ENCODE data around the gene LIN52. TPM values are rescaled to one million over a fixed set of nuclear protein-coding genes. Genes with fewer than 3 reads are reported as not detected.
A peak's percentile ranks its signal among the peaks of the same experiment; 100 is the strongest.

LIN52 gene
- 10 to 100 TPM; 16.6 to 19.4 (median 19.4) TPM for polyA plus RNA-seq (ENCODE audit: insufficient read length in 4 of 4)

GRCh38 chr14:74084277-74085046, at the start of gene LIN52, which contains the start of gene ALDH6A1:
Gene LIN52, plus strand, starts transcription at chr14:74084956. Its CDS starts 19 bp downstream, at chr14:74084975.
Gene ALDH6A1, minus strand, starts transcription at chr14:74084453. Its CDS starts 59 bp downstream, at chr14:74084394.
- peak; percentile 99 to 100 (median 100) for DNase-seq (ENCODE audit: low read depth in 4 of 4, low spot score in 3 of 4)

- DNase-seq (ENCODE audit: low read depth in 4 of 4, low spot score in 3 of 4): no peak
Observed at GRCh38 chr14:74035556-74035955, 49.2 kb upstream of the LIN52 start.

- DNase-seq (ENCODE audit: low read depth in 4 of 4, low spot score in 3 of 4): peak; percentile 33 to 47 (median 40)
Observed at GRCh38 chr14:74038020-74038859, 46.5 kb upstream of the LIN52 start.

GRCh38 chr14:74042296-74042695, 42.5 kb upstream of the LIN52 start:
- DNase-seq (ENCODE audit: low read depth in 4 of 4, low spot score in 3 of 4): no peak

- DNase-seq (ENCODE audit: low read depth in 4 of 4, low spot score in 3 of 4): no peak
Observed at GRCh38 chr14:74045522-74045921, 39.2 kb upstream of the LIN52 start.

GRCh38 chr14:74048281-74048680, 36.5 kb upstream of the LIN52 start:
- no peak for DNase-seq (ENCODE audit: low read depth in 4 of 4, low spot score in 3 of 4)

- DNase-seq (ENCODE audit: low read depth in 4 of 4, low spot score in 3 of 4): no peak
Observed at GRCh38 chr14:74049876-74050495, 34.8 kb upstream of the LIN52 start.

GRCh38 chr14:74062809-74063150, 22.0 kb upstream of the LIN52 start:
- no peak for DNase-seq (ENCODE audit: low read depth in 4 of 4, low spot score in 3 of 4)

- DNase-seq (ENCODE audit: low read depth in 4 of 4, low spot score in 3 of 4): no peak
Observed at GRCh38 chr14:74064426-74064825, 20.3 kb upstream of the LIN52 start.

- DNase-seq (ENCODE audit: low read depth in 4 of 4, low spot score in 3 of 4): no peak
Observed at GRCh38 chr14:74064883-74065282, 19.9 kb upstream of the LIN52 start.

- no peak for DNase-seq (ENCODE audit: low read depth in 4 of 4, low spot score in 3 of 4)
Observed at GRCh38 chr14:74065746-74066575, 18.8 kb upstream of the LIN52 start.

GRCh38 chr14:74077401-74077800, 7.4 kb upstream of the LIN52 start:
- DNase-seq (ENCODE audit: low read depth in 4 of 4, low spot score in 3 of 4): no peak

- no peak for DNase-seq (ENCODE audit: low read depth in 4 of 4, low spot score in 3 of 4)
Observed at GRCh38 chr14:74080820-74081460, 3.8 kb upstream of the LIN52 start.

GRCh38 chr14:74081491-74081890, 3.3 kb upstream of the LIN52 start:
- DNase-seq (ENCODE audit: low read depth in 4 of 4, low spot score in 3 of 4): no peak

- no peak for DNase-seq (ENCODE audit: low read depth in 4 of 4, low spot score in 3 of 4)
Observed at GRCh38 chr14:74083161-74083560, 1.6 kb upstream of the LIN52 start.

- DNase-seq (ENCODE audit: low read depth in 4 of 4, low spot score in 3 of 4): peak in 2 of 4 donors; percentile 6 to 7
Observed at GRCh38 chr14:74083784-74084276, 926 bp upstream of the LIN52 start.

GRCh38 chr14:74085047-74085637, 386 bp downstream of the LIN52 start:
- DNase-seq (ENCODE audit: low read depth in 4 of 4, low spot score in 3 of 4): peak in 1 of 4 donors; percentile 16

- DNase-seq (ENCODE audit: low read depth in 4 of 4, low spot score in 3 of 4): no peak
Observed at GRCh38 chr14:74085828-74086227, 1.1 kb downstream of the LIN52 start.

All from right renal pelvis (tissue), 4 donors.